Lower leg skin (tissue), 4 donors: ENCODE results near the gene HMCN2. TPM values are rescaled to one million over a fixed set of nuclear protein-coding genes. Genes with fewer than 3 reads are reported as not detected.

ENCODE experiments used
- DNase-seq, 2 donors: peaks; one replicate each; pipeline ENCODE4 v3.0.0-alpha.2; 2019; ENCODE audit warnings: low spot score in 2 of 2
- H3K4me3 ChIP-seq: fragments of 200-600 bp; sonication (generic); 2 replicates; pipeline ENCODE4 v1.5.1; 2017; ENCODE audit warnings: mild to moderate bottlenecking, low read depth; ENCODE audit not compliant: poor library complexity, severe bottlenecking
- CTCF ChIP-seq, 3 donors: fragments of 450-650 bp; IDR thresholded peaks; one replicate each; pipeline ENCODE4 v1.5.1; 2016; ENCODE audit warnings: antibody characterized with exemption in 3 of 3, mild to moderate bottlenecking in 3 of 3, moderate library complexity in 2 of 3
- POLR2A ChIP-seq, 2 donors: fragments of 450-650 bp; IDR thresholded peaks; one replicate each; pipeline ENCODE4 v1.6.1; 2016 to 2017; ENCODE audit warnings: antibody characterized with exemption in 2 of 2, mild to moderate bottlenecking in 1 of 2, moderate library complexity in 1 of 2
- WGBS, 2 donors: methylation state at CpG; one replicate each; pipeline ENCODE4 v1.1.5; 2018; 5-methylcytosine and 5-hydroxymethylcytosine counted together
- intact Hi-C: fragments of 100-400 bp; cut with DNase I; formaldehyde crosslinking; loops from one replicate; pipeline ENCODE4 v1.15.0; 2023; ENCODE audit warnings: low total_unique reads
- total RNA-seq, 4 donors: library from RNA; depleted of rRNA; stranded (reverse); fragments of >200 nt; gene quantifications; one replicate each; pipeline ENCODE4 v1.1.0, GENCODE V29; 2016

Gene HMCN2
- total RNA-seq, 4 donors from 2014 or later, result 1.9 to 4.3 (median 3.0) TPM

- intact Hi-C loops, result loop anchor here (5.0 kb wide), 1 partner anchor 130 kb away; no protein-coding TSS in a partner anchor
- TF ChIP-seq CTCF (IDR thresholded peaks at IDR 0.05) (no peak), POLR2A (IDR thresholded peaks at IDR 0.05) (no peak)
- DNase-seq, result no peak
- WGBS, 2 donors, result 66 to 67% methylated on average over 11 of the region's 11 CpGs
- no peak overlapping the region for H3K4me3 ChIP-seq
Measured at GRCh38 chr9:130237076-130237475, 28.5 kb upstream of the HMCN2 start.

- intact Hi-C loops, result loop anchor here (5.0 kb wide), 1 partner anchor 131 kb away; no protein-coding TSS in a partner anchor
- no peak for TF ChIP-seq CTCF (IDR thresholded peaks at IDR 0.05)
- TF ChIP-seq POLR2A (IDR thresholded peaks at IDR 0.05), result no peak
- H3K4me3 ChIP-seq, result no peak overlapping the region
- no peak for DNase-seq
- 62 to 73% methylated on average over 17 of the region's 17 CpGs for WGBS, 2 donors
Measured at GRCh38 chr9:130237763-130238524, 27.6 kb upstream of the HMCN2 start.

- intact Hi-C loops, result loop anchor here (5.0 kb wide), 1 partner anchor 132 kb away; no protein-coding TSS in a partner anchor
- no peak for DNase-seq
- TF ChIP-seq POLR2A (IDR thresholded peaks at IDR 0.05) (no peak), CTCF (IDR thresholded peaks at IDR 0.05) (no peak)
- 85 to 98% methylated on average over 3 of the region's 3 CpGs for WGBS, 2 donors
- H3K4me3 ChIP-seq, result no peak overlapping the region
Measured at GRCh38 chr9:130239363-130239695, 26.2 kb upstream of the HMCN2 start.

GRCh38 chr9:130239741-130240241 lies 25.8 kb upstream of the HMCN2 start:
- intact Hi-C loops, result loop anchor here (5.0 kb wide), 1 partner anchor 132 kb away; no protein-coding TSS in a partner anchor
- DNase-seq, result no peak
- 44 to 49% methylated on average over 9 of the region's 9 CpGs for WGBS, 2 donors
- TF ChIP-seq POLR2A (IDR thresholded peaks at IDR 0.05) (no peak), CTCF (IDR thresholded peaks at IDR 0.05) (no peak)
- H3K4me3 ChIP-seq, result no peak overlapping the region

- DNase-seq, result peak in 1 of 2 donors; percentile 64
- H3K4me3 ChIP-seq, result no peak overlapping the region
- 73 to 78% methylated on average over 5 of the region's 5 CpGs for WGBS, 2 donors
- TF ChIP-seq POLR2A (IDR thresholded peaks at IDR 0.05) (no peak), CTCF (IDR thresholded peaks at IDR 0.05) (no peak)
- intact Hi-C loops, result no loop called here
Measured at GRCh38 chr9:130240410-130241197, 25.0 kb upstream of the HMCN2 start.
